HEK293 (cell line): Measurements from ENCODE around the gene HNRNPC.

Experiments
- CTCF ChIA-PET: fragments of 350-600 bp; formaldehyde crosslinking; extraction: SDS; loops from one replicate; lab custom pipeline; 2021; ENCODE audit warnings: antibody characterized with exemption; lab: Yijun Ruan, JAX
- POLR2A ChIA-PET: fragments of 300-600 bp; formaldehyde crosslinking; extraction: SDS; loops from one replicate; lab custom pipeline; 2020; ENCODE audit warnings: antibody characterized with exemption, inconsistent platforms; lab: Yijun Ruan, JAX
- H3K27ac ChIP-seq: fragments of 200-500 bp; sonication (Bioruptor generic); 2 replicates; pipeline ENCODE4 v1.5.1; 2014; ENCODE audit warnings: low read depth, low read length, control low read depth, inconsistent platforms; ENCODE audit errors: extremely low read depth
- H3K36me3 ChIP-seq, 2 experiments: fragments of 200-500 bp in 1 of 2; sonication (Bioruptor generic) in 1 of 2; 1 replicate in 1 of 2; 2 replicates in 1 of 2; pipeline ENCODE4 v1.5.1; 2014 to 2017; ENCODE audit warnings: inconsistent platforms in 2 of 2, low read length in 2 of 2; ENCODE audit not compliant: control insufficient read depth in 2 of 2, insufficient read depth in 1 of 2
- H3K4me1 ChIP-seq: fragments of 200-500 bp; sonication (Bioruptor generic); 2 replicates; pipeline ENCODE4 v1.5.1; 2014; ENCODE audit warnings: mild to moderate bottlenecking, low read length, inconsistent platforms; ENCODE audit not compliant: control insufficient read depth, insufficient read depth
- H3K4me3 ChIP-seq: 2 replicates; pipeline ENCODE4 v1.5.1; 2011; ENCODE audit warnings: low read depth, mild to moderate bottlenecking, control low read depth, low read length, moderate library complexity
- H3K9me3 ChIP-seq: fragments of 200-500 bp; sonication (Bioruptor generic); 2 replicates; pipeline ENCODE4 v1.5.1; 2014; ENCODE audit warnings: low read depth, low read length, inconsistent platforms; ENCODE audit not compliant: control insufficient read depth, insufficient read depth
- ATF2 ChIP-seq: fragments of 450-650 bp; formaldehyde crosslinking; IDR thresholded peaks from 2 replicates; pipeline ENCODE4 v1.5.1; 2016; ENCODE audit warnings: missing biosample characterization, missing genetic modification characterization, low read depth
- GLIS2 ChIP-seq: fragments of 450-650 bp; formaldehyde crosslinking; IDR thresholded peaks from 2 replicates; pipeline ENCODE4 v1.5.1; 2016; ENCODE audit warnings: missing biosample characterization, missing genetic modification characterization
- HOXC10 ChIP-seq: sonication (generic); formaldehyde crosslinking; IDR thresholded peaks from 2 replicates; pipeline ENCODE4 v1.8.1; 2023; ENCODE audit warnings: mild to moderate bottlenecking, missing genetic modification reagents
- HOXD13 ChIP-seq: sonication (generic); formaldehyde crosslinking; IDR thresholded peaks from 2 replicates; pipeline ENCODE4 v1.8.0; 2022; ENCODE audit warnings: missing genetic modification reagents, borderline replicate concordance
- KLF1 ChIP-seq: fragments of 450-650 bp; formaldehyde crosslinking; IDR thresholded peaks from 2 replicates; pipeline ENCODE4 v1.5.1; 2016; ENCODE audit warnings: missing biosample characterization, missing genetic modification characterization
- KLF7 ChIP-seq: fragments of 450-650 bp; formaldehyde crosslinking; IDR thresholded peaks from 2 replicates; pipeline ENCODE4 v1.5.1; 2016; ENCODE audit warnings: missing biosample characterization, missing genetic modification characterization, borderline replicate concordance
- KLF8 ChIP-seq: fragments of 450-650 bp; formaldehyde crosslinking; IDR thresholded peaks from 2 replicates; pipeline ENCODE4 v1.5.1; 2016; ENCODE audit warnings: missing biosample characterization, missing genetic modification characterization
- MZF1 ChIP-seq: fragments of 450-650 bp; formaldehyde crosslinking; IDR thresholded peaks from 2 replicates; pipeline ENCODE4 v1.5.1; 2017; ENCODE audit warnings: missing biosample characterization, missing genetic modification characterization, borderline replicate concordance
- WT1 ChIP-seq: fragments of 450-650 bp; formaldehyde crosslinking; IDR thresholded peaks from 2 replicates; pipeline ENCODE4 v1.5.1; 2016; ENCODE audit warnings: missing biosample characterization, missing genetic modification characterization
- ZBTB10 ChIP-seq: fragments of 450-650 bp; formaldehyde crosslinking; IDR thresholded peaks from 2 replicates; pipeline ENCODE4 v1.5.1; 2016; ENCODE audit warnings: missing biosample characterization, missing genetic modification characterization
- ZBTB44 ChIP-seq: fragments of 450-650 bp; IDR thresholded peaks from 2 replicates; pipeline ENCODE4 v1.5.1; 2018; ENCODE audit warnings: missing biosample characterization, mild to moderate bottlenecking, missing genetic modification characterization
- ZBTB48 ChIP-seq: fragments of 450-650 bp; formaldehyde crosslinking; IDR thresholded peaks from 2 replicates; pipeline ENCODE4 v1.5.1; 2016; ENCODE audit warnings: missing biosample characterization, missing genetic modification characterization
- ZEB2 ChIP-seq: fragments of 450-650 bp; formaldehyde crosslinking; IDR thresholded peaks from 2 replicates; pipeline ENCODE4 v1.5.1; 2016; ENCODE audit warnings: missing biosample characterization, missing genetic modification characterization
- ZNF146 ChIP-seq: fragments of 450-650 bp; formaldehyde crosslinking; IDR thresholded peaks from 2 replicates; pipeline ENCODE4 v1.5.1; 2016; ENCODE audit warnings: missing biosample characterization, missing genetic modification characterization
- ZNF155 ChIP-seq: fragments of 450-650 bp; formaldehyde crosslinking; IDR thresholded peaks from 2 replicates; pipeline ENCODE4 v1.5.1; 2016; ENCODE audit warnings: missing biosample characterization, missing genetic modification characterization
- ZNF175 ChIP-seq: fragments of 450-650 bp; formaldehyde crosslinking; IDR thresholded peaks from 2 replicates; pipeline ENCODE4 v1.5.1; 2016; ENCODE audit warnings: missing biosample characterization, missing genetic modification characterization
- ZNF18 ChIP-seq: fragments of 450-650 bp; formaldehyde crosslinking; IDR thresholded peaks from 2 replicates; pipeline ENCODE4 v1.5.1; 2016; ENCODE audit warnings: missing biosample characterization, missing genetic modification characterization
- ZNF292 ChIP-seq: fragments of 450-650 bp; formaldehyde crosslinking; IDR thresholded peaks from 2 replicates; pipeline ENCODE4 v1.5.1; 2016; ENCODE audit warnings: low read depth, missing biosample characterization, missing genetic modification characterization, borderline replicate concordance
- ZNF354C ChIP-seq: fragments of 450-650 bp; formaldehyde crosslinking; IDR thresholded peaks from 2 replicates; pipeline ENCODE4 v1.5.1; 2016; ENCODE audit warnings: missing biosample characterization, missing genetic modification characterization, low read depth, borderline replicate concordance
- ZNF423 ChIP-seq: fragments of 450-650 bp; formaldehyde crosslinking; IDR thresholded peaks from 2 replicates; pipeline ENCODE4 v1.5.1; 2016; ENCODE audit warnings: missing biosample characterization, missing genetic modification characterization
- ZNF426 ChIP-seq: fragments of 450-650 bp; formaldehyde crosslinking; IDR thresholded peaks from 2 replicates; pipeline ENCODE4 v1.5.1; 2017; ENCODE audit warnings: missing biosample characterization, missing genetic modification characterization, mild to moderate bottlenecking, inconsistent platforms, moderate library complexity
- ZNF626 ChIP-seq: fragments of 450-650 bp; sonication (Bioruptor Pico); formaldehyde crosslinking; IDR thresholded peaks from 2 replicates; pipeline ENCODE4 v1.5.1; 2018; ENCODE audit warnings: missing biosample characterization, missing genetic modification characterization, inconsistent platforms
- ZNF664 ChIP-seq: fragments of 450-650 bp; formaldehyde crosslinking; IDR thresholded peaks from 2 replicates; pipeline ENCODE4 v1.5.1; 2016; ENCODE audit warnings: missing biosample characterization, missing genetic modification characterization
- ZNF670 ChIP-seq: fragments of 450-650 bp; formaldehyde crosslinking; IDR thresholded peaks from 2 replicates; pipeline ENCODE4 v1.5.1; 2016; ENCODE audit warnings: missing biosample characterization, missing genetic modification characterization, low read depth
- ZNF785 ChIP-seq: fragments of 450-650 bp; formaldehyde crosslinking; IDR thresholded peaks from 2 replicates; pipeline ENCODE4 v1.5.1; 2016; ENCODE audit warnings: missing biosample characterization, missing genetic modification characterization
- ZSCAN4 ChIP-seq: fragments of 450-650 bp; formaldehyde crosslinking; IDR thresholded peaks from 2 replicates; pipeline ENCODE4 v1.5.1; 2017; ENCODE audit warnings: missing biosample characterization, missing genetic modification characterization

Gene HNRNPC

GRCh38 chr14:21268617-21269251, 508 bp downstream of the HNRNPC start (continued):
- TF ChIP-seq ZBTB10 (tag by site-specific recombination) (0 out of 2 replicates have a peak, but pooled peaks have one; percentile 16), ZNF626 (no peak), ZNF146 (tag by site-specific recombination) (no peak), KLF8 (tag by site-specific recombination) (no peak), ZNF426 (tag by site-specific recombination) (peak; percentile 8), ZSCAN4 (0 out of 2 replicates have a peak, but pooled peaks have one; percentile 14), WT1 (tag by site-specific recombination) (peak; percentile 39; the same call in 1 of the 2 replicates)

- Histone ChIP-seq H3K4me3 (peak overlapping the region; percentile 90), H3K36me3 (peaks cover 29 to 59% of the 10 kb centered on the region in 2 experiments), H3K27ac (peak overlapping the region; percentile 85), H3K9me3 (no peaks in the 10 kb centered on the region), H3K4me1 (peaks cover 26% of the 10 kb centered on the region)
- ChIA-PET POLR2A (interaction anchor here (0.7 to 2.9 kb wide), 2 partner anchors 11 to 169 kb away, joined by 6 to 13 read pairs; no protein-coding TSS in a partner anchor), CTCF (interaction anchor here (0.6 to 0.7 kb wide), 2 partner anchors 141 to 164 kb away, joined by 3 read pairs; no protein-coding TSS in a partner anchor)
- TF ChIP-seq GLIS2 (tag by site-specific recombination) (no peak), KLF1 (no peak), ZBTB48 (tag by site-specific recombination) (no peak), ZNF18 (tag by site-specific recombination) (no peak), ZNF423 (tag by site-specific recombination) (no peak), ZBTB44 (tag by site-specific recombination) (no peak), ZNF670 (tag by site-specific recombination) (no peak), HOXD13 (CRISPR knock-in tag) (no peak), KLF7 (tag by site-specific recombination) (no peak), ZNF292 (no peak; the same call in 1 of the 2 replicates), ZNF664 (tag by site-specific recombination) (no peak), ZNF146 (tag by site-specific recombination) (no peak), ATF2 (tag by site-specific recombination) (no peak), MZF1 (tag by site-specific recombination) (no peak), ZNF354C (tag by site-specific recombination) (no peak), ZNF785 (tag by site-specific recombination) (no peak), ZNF155 (tag by site-specific recombination) (no peak), ZEB2 (no peak), ZNF175 (tag by site-specific recombination) (no peak), HOXC10 (CRISPR knock-in tag) (no peak)
Measured at GRCh38 chr14:21267886-21268616, 1.2 kb downstream of the HNRNPC start.
